Naive thymus-derived CD8-positive, alpha-beta T cell (primary cell): ENCODE results near the gene AFAP1. TPM values are rescaled to one million over a fixed set of nuclear protein-coding genes. Genes with fewer than 3 reads are reported as not detected.

ENCODE experiments used
- ATAC-seq, 2 donors: fragments of 150-1000 bp; cut with Tn5 transposase in 1 of 2; sonication (Bioruptor Pico), chemical (Tn5 transposase) in 1 of 2; 1 replicate in 1 of 2; 2 replicates in 1 of 2; pipeline ENCODE4 v1.10.0; 2021; ENCODE audit warnings: mild to moderate bottlenecking in 2 of 2, moderate library complexity in 2 of 2
- POLR2A ChIA-PET: fragments of 350-600 bp; sonication (Branson Sonifier 250); formaldehyde crosslinking; loops from one replicate; lab custom pipeline; 2021; ENCODE audit warnings: antibody characterized with exemption; lab: Charles Lee
- DNase-seq, 10 donors: peaks; one replicate each; pipeline versions ENCODE4 v3.0.0 to v3.0.0-alpha.2; 2020 to 2022
- H3K27ac Mint-ChIP-seq, 10 donors: one replicate each; pipeline ENCODE4 v1.8.0; 2020 to 2022; ENCODE audit warnings: mild to moderate bottlenecking in 10 of 10, mixed read lengths in 10 of 10, moderate library complexity in 4 of 10, inconsistent platforms in 1 of 10
- H3K27me3 Mint-ChIP-seq, 5 donors: one replicate each; pipeline ENCODE4 v1.8.0; 2021 to 2022; ENCODE audit warnings: mixed read lengths in 5 of 5
- H3K36me3 Mint-ChIP-seq, 3 donors: one replicate each; pipeline ENCODE4 v1.8.0; 2020 to 2022; ENCODE audit warnings: mixed read lengths in 3 of 3, mild to moderate bottlenecking in 2 of 3, inconsistent platforms in 1 of 3
- H3K4me1 Mint-ChIP-seq, 4 donors: one replicate each; pipeline ENCODE4 v1.8.0; 2021 to 2022; ENCODE audit warnings: mixed read lengths in 4 of 4
- H3K4me3 Mint-ChIP-seq, 10 donors: one replicate each; pipeline ENCODE4 v1.8.0; 2020 to 2022; ENCODE audit warnings: mild to moderate bottlenecking in 10 of 10, mixed read lengths in 10 of 10, moderate library complexity in 6 of 10, inconsistent platforms in 1 of 10
- H3K9me3 Mint-ChIP-seq, 9 donors: one replicate each; pipeline ENCODE4 v1.8.0; 2020 to 2022; ENCODE audit warnings: mixed read lengths in 9 of 9, mild to moderate bottlenecking in 3 of 9, inconsistent platforms in 1 of 9, moderate library complexity in 1 of 9
- polyA plus RNA-seq, 3 donors: library from polyadenylated mRNA; unstranded; fragments of 300-500 nt; fragmentation: Illumina TruSeq; gene quantifications; one replicate each; pipeline ENCODE4 v1.2.3, GENCODE V29; 2021
- total RNA-seq, 8 experiments: library from RNA in 2 of 8; stranded (reverse) in 2 of 8; gene quantifications; one replicate each; pipeline ENCODE4 v1.2.3 and lab custom pipeline; 2021 to 2026

AFAP1 gene
- total and polyA plus RNA-seq, 5 experiments from 2014 or later, result 0.90 to 7.6 (median 3.3) TPM

GRCh38 chr4:7775396-7775795 is 164.3 kb downstream of the AFAP1 start:
- no peak for DNase-seq
- POLR2A ChIA-PET, result no interaction called here
- Mint-ChIP-seq H3K36me3 (peaks cover 0 to 77% (median 10%) of the 10 kb centered on the region in 3 donors), H3K27ac (peak overlapping the region in 1 of 10 donors; percentile 55), H3K4me3 (no peak overlapping the region), H3K4me1 (peaks cover 13 to 19% (median 15%) of the 10 kb centered on the region in 4 donors), H3K27me3 (no peaks in the 10 kb centered on the region), H3K9me3 (no peaks in the 10 kb centered on the region)
- ATAC-seq, result no peak

GRCh38 chr4:7774301-7775294 is 165.1 kb downstream of the AFAP1 start:
- DNase-seq, result no peak
- POLR2A ChIA-PET, result no interaction called here
- Mint-ChIP-seq H3K4me1 (peaks cover 18 to 25% (median 22%) of the 10 kb centered on the region in 4 donors), H3K9me3 (no peaks in the 10 kb centered on the region), H3K4me3 (peak overlapping the region in 1 of 10 donors; percentile 5), H3K36me3 (peaks cover 0 to 76% (median 10%) of the 10 kb centered on the region in 3 donors), H3K27me3 (no peaks in the 10 kb centered on the region), H3K27ac (peak overlapping the region in 1 of 10 donors; percentile 47)
- ATAC-seq, result no peak

- POLR2A ChIA-PET, result no interaction called here
- H3K27ac Mint-ChIP-seq, result peak overlapping the region in 1 of 10 donors; percentile 70
- peak overlapping the region in 1 of 10 donors; percentile 5 for H3K4me3 Mint-ChIP-seq
- H3K36me3 Mint-ChIP-seq, result peaks cover 0 to 72% (median 10%) of the 10 kb centered on the region in 3 donors
- H3K4me1 Mint-ChIP-seq, result peaks cover 18 to 28% (median 22%) of the 10 kb centered on the region in 4 donors
- no peaks in the 10 kb centered on the region for H3K27me3 Mint-ChIP-seq
- ATAC-seq (no peak), DNase-seq (no peak)
- no peaks in the 10 kb centered on the region for H3K9me3 Mint-ChIP-seq
Measured at GRCh38 chr4:7773401-7774180, 166.1 kb downstream of the AFAP1 start.

- no peaks in the 10 kb centered on the region for H3K9me3 Mint-ChIP-seq
- POLR2A ChIA-PET, result no interaction called here
- H3K27ac Mint-ChIP-seq, result peak overlapping the region in 4 of 10 donors; percentile 20 to 82 (median 70)
- ATAC-seq, result no peak
- H3K27me3 Mint-ChIP-seq, result no peaks in the 10 kb centered on the region
- H3K36me3 Mint-ChIP-seq, result peaks cover 0 to 70% (median 5%) of the 10 kb centered on the region in 3 donors
- H3K4me3 Mint-ChIP-seq, result no peak overlapping the region
- H3K4me1 Mint-ChIP-seq, result peaks cover 18 to 28% (median 22%) of the 10 kb centered on the region in 4 donors
- DNase-seq, result no peak
Measured at GRCh38 chr4:7772711-7773385, 166.8 kb downstream of the AFAP1 start.

- POLR2A ChIA-PET, result interaction anchor here (0.6 kb wide), 1 partner anchor 52 kb away, joined by 3 read pairs; no protein-coding TSS in a partner anchor
- H3K4me1 Mint-ChIP-seq, result peaks cover 18 to 28% (median 22%) of the 10 kb centered on the region in 4 donors
- peak overlapping the region in 7 of 10 donors; percentile 20 to 85 (median 68) for H3K27ac Mint-ChIP-seq
- H3K4me3 Mint-ChIP-seq, result peak overlapping the region in 1 of 10 donors; percentile 47
- H3K36me3 Mint-ChIP-seq, result peaks cover 0 to 72% (median 5%) of the 10 kb centered on the region in 3 donors
- no peaks in the 10 kb centered on the region for H3K9me3 Mint-ChIP-seq
- no peaks in the 10 kb centered on the region for H3K27me3 Mint-ChIP-seq
- no peak for DNase-seq
- ATAC-seq, result no peak
Measured at GRCh38 chr4:7771541-7772507, 167.8 kb downstream of the AFAP1 start.

GRCh38 chr4:7771056-7771455 is 168.6 kb downstream of the AFAP1 start:
- H3K27ac Mint-ChIP-seq, result peak overlapping the region in 9 of 10 donors; percentile 6 to 91 (median 78)
- peak in 5 of 10 donors; percentile 19 to 38 (median 35) for DNase-seq
- no peaks in the 10 kb centered on the region for H3K27me3 Mint-ChIP-seq
- POLR2A ChIA-PET, result interaction anchor here (0.6 kb wide), 1 partner anchor 52 kb away, joined by 3 read pairs; no protein-coding TSS in a partner anchor
- H3K36me3 Mint-ChIP-seq, result peaks cover 0 to 70% (median 7%) of the 10 kb centered on the region in 3 donors
- H3K4me1 Mint-ChIP-seq, result peaks cover 18 to 28% (median 22%) of the 10 kb centered on the region in 4 donors
- H3K9me3 Mint-ChIP-seq, result no peaks in the 10 kb centered on the region
- H3K4me3 Mint-ChIP-seq, result peak overlapping the region; percentile 16 to 81 (median 59)
- ATAC-seq, result peak; percentile 60 to 97

GRCh38 chr4:7770224-7771050 is 169.2 kb downstream of the AFAP1 start:
- no peak for DNase-seq

GRCh38 chr4:7769396-7770223 is 170.1 kb downstream of the AFAP1 start:
- peaks cover 0 to 64% (median 7%) of the 10 kb centered on the region in 3 donors for H3K36me3 Mint-ChIP-seq
- POLR2A ChIA-PET, result no interaction called here
- DNase-seq (no peak), ATAC-seq (no peak)
- H3K27ac Mint-ChIP-seq, result peak overlapping the region in 3 of 10 donors; percentile 67 to 82 (median 70)
- no peaks in the 10 kb centered on the region for H3K9me3 Mint-ChIP-seq
- peak overlapping the region in 5 of 10 donors; percentile 10 to 81 (median 47) for H3K4me3 Mint-ChIP-seq
- no peaks in the 10 kb centered on the region for H3K27me3 Mint-ChIP-seq
- H3K4me1 Mint-ChIP-seq, result peaks cover 18 to 33% (median 25%) of the 10 kb centered on the region in 4 donors

More at GRCh38 chr4:7770224-7771050, 169.2 kb downstream of the AFAP1 start:
- H3K4me3 Mint-ChIP-seq, result peak overlapping the region; percentile 16 to 81 (median 59)
- H3K36me3 Mint-ChIP-seq, result peaks cover 0 to 67% (median 7%) of the 10 kb centered on the region in 3 donors
- H3K9me3 Mint-ChIP-seq, result no peaks in the 10 kb centered on the region
- H3K27ac Mint-ChIP-seq, result peak overlapping the region in 9 of 10 donors; percentile 37 to 91 (median 78)
- H3K27me3 Mint-ChIP-seq, result no peaks in the 10 kb centered on the region
- no peak for ATAC-seq
- POLR2A ChIA-PET, result interaction anchor here (0.6 kb wide), 1 partner anchor 51 kb away, joined by 3 read pairs; no protein-coding TSS in a partner anchor
- H3K4me1 Mint-ChIP-seq, result peaks cover 18 to 28% (median 24%) of the 10 kb centered on the region in 4 donors

GRCh38 chr4:7768736-7769135 is 170.9 kb downstream of the AFAP1 start:
- Mint-ChIP-seq H3K9me3 (no peaks in the 10 kb centered on the region), H3K27me3 (no peaks in the 10 kb centered on the region), H3K4me3 (no peak overlapping the region), H3K4me1 (peaks cover 18 to 33% (median 25%) of the 10 kb centered on the region in 4 donors), H3K36me3 (peaks cover 0 to 60% (median 7%) of the 10 kb centered on the region in 3 donors), H3K27ac (peak overlapping the region in 1 of 10 donors; percentile 5)
- ATAC-seq (no peak), DNase-seq (peak in 1 of 10 donors; percentile 36)
- POLR2A ChIA-PET, result no interaction called here
